Activated CD4-positive, alpha-beta T cell treated with anti-CD3 and anti-CD28 coated beads for 4 hours (primary cell): ENCODE results near the gene ZBTB45.

ENCODE experiments used
- DNase-seq, 2 donors: peaks; one replicate each; pipeline ENCODE4 v3.0.0-alpha.2; 2020

ZBTB45 gene

GRCh38 chr19:58538257-58539168 lies 18.9 kb upstream of the ZBTB45 start:
- DNase-seq = no peak

GRCh38 chr19:58536852-58537798 lies 17.5 kb upstream of the ZBTB45 start:
- no peak for DNase-seq

DNA sequence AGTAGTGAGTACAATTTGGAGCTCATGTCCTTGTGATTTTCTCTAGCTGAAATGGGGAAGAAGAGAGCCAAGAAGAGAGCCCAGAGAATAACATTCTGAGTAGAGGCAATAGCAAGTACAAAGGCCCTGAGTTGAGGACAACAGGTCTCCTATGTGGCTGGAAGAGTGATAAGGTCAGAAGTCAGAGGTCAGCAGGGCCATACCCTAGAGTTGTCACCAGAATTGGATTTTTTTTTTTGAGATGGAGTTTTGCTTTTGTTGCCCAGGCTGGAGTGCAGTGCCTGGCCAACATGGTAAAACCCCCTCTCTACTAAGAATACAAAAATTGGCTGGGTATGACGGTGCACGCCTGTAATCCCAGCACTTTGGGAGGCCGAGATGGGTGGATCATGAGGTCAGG lies 16.2 kb upstream of the ZBTB45 start:
- DNase-seq = no peak

DNA sequence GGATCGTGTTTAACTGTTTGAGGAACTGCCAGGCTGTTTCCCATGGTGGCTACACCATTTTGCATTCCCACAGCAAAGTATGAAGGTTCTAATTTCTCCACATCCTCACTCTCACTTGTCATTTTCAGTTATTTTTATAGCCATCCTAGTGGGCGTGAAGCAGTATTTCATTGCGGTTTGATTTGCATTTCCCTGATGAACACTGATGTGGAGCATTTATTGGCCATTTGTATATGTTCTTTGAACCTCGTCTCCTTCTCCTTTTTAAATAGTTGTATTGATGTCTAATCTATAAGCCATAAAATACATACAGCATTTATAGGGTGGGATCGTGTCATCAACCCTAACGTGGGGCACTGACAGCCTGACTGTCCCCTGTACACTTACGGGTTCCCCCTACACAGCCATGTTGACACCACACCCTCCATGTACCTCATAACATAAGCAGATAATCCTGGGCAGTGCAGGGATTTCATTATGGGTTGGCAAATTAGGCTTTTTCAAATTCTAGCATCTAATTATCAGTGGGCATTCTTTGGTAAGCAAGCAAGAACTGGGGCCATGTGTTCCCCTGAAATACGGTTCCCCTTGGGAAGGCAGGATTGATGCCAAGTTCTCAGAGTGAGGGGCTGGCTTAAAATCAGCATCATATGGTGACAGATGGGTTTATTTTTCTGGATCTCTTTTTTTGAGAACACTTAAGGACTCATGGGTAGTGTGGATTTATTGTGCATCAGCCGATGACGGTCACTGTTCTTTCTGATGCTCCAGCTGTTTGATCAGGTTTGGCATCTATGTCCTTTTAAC lies 11.6 kb upstream of the ZBTB45 start:
- no peak for DNase-seq

GRCh38 chr19:58529405-58529804 lies 9.8 kb upstream of the ZBTB45 start:
- DNase-seq = no peak

DNA sequence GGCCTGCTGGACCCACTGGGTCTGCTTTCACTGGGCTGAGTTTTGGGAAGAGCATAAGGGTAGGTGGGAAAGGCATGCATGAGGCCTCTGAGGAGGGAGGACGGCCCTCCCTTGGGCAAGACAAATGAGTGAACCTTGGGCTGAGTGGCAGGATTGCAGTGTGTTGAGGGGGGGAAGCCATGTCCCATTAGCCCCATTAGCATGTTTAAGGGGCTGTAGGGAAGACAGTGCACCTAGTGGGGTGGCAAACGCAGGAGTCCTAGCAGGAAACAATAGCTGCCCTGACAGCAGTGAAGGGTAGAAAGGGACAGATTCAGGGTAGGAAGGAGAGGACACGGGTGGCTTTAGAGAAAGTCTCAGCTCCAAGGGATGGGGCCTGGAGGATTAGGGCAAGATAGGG lies 3.1 kb upstream of the ZBTB45 start:
- DNase-seq = no peak

DNA sequence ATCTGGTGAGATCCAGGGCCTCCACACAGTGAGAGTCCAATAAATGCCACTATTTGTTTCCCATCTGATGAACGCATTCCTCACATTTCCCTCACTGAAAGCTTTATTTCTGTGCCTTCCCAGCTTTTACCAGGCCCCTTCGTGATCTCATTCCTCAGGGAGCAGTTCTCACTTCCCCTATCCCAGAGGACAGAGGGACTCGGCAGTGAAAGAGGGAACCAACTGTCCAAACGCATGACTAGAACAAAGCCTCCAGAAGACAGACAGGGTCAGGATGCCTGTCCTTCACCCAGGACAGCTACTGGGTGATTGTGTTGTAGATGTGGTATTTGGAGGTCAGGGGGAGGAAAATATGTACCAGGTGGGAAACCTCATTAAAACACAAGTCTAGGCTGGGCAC lies 2.0 kb upstream of the ZBTB45 start:
- DNase-seq = no peak

GRCh38 chr19:58520257-58520599 lies 618 bp upstream of the ZBTB45 start:
- DNase-seq = no peak

GRCh38 chr19:58519087-58519354 lies 589 bp downstream of the ZBTB45 start:
- DNase-seq = peak; percentile 49 to 50

- DNase-seq = no peak
Observed at GRCh38 chr19:58518256-58519086, 1.1 kb downstream of the ZBTB45 start.

DNA sequence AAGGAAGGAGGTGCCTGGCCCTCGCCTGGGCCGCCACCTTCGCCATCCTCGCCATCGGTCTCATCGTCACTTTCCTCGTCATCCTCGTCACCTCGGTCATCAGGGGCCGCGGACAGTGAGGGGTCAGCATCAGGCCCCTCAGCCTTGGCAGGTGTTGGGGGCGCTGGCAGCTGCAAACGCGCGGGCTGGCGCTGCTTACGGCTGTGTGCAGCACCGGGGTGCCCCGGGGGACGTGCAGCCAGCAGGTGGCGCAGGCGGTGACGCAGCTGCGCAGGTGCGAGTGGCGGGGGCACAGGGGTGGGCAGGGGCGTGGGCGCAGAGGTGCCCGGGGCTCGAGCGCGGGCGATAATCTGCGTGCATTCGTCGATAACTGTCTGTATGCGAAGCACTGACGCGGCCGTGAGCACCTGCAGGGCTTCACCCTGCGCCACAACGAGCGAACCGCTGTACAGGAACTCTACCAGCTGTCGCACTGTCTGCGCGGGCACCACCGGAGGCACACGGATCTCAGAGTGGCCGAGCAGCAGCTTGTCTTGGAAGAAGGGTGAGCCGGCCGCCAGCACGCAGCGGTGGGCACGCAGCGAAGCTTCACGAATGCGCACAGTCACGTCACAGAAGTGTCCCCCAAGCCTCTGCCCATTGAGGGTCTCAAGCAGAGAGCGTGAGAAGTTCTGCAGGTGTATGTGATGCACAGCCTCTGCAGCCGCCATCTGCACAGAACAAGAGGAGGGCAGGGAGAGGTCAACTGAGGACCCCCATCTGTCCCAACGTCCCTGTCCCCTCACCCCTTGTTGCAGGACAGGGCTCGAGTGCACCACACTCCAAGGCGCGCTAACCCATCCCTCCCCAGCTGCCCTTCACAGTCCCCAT lies 2.4 kb downstream of the ZBTB45 start:
- no peak for DNase-seq

- no peak for DNase-seq
Observed at GRCh38 chr19:58516246-58516836, 3.3 kb downstream of the ZBTB45 start.

DNA sequence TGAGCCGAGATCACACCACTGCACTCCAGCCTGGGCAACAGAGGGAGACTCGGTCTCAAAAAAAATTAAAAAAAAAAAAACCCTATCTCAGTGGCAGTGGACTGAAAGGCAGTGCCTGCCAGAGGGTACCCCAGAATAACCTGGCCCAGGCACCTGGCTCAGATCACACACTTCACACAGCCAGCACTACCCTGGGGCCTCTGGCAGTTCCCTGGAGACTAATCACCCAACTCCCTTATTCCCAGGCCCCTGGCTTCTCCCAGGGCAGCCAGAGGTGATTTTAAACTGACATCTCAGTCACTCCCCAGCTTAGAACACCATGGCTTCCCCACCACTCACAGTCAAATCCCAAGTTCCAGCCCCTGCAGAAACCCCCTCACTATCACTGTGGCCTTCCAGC lies 4.4 kb downstream of the ZBTB45 start:
- DNase-seq = no peak

- no peak for DNase-seq
Observed at GRCh38 chr19:58514564-58515022, 5.0 kb downstream of the ZBTB45 start.

DNA sequence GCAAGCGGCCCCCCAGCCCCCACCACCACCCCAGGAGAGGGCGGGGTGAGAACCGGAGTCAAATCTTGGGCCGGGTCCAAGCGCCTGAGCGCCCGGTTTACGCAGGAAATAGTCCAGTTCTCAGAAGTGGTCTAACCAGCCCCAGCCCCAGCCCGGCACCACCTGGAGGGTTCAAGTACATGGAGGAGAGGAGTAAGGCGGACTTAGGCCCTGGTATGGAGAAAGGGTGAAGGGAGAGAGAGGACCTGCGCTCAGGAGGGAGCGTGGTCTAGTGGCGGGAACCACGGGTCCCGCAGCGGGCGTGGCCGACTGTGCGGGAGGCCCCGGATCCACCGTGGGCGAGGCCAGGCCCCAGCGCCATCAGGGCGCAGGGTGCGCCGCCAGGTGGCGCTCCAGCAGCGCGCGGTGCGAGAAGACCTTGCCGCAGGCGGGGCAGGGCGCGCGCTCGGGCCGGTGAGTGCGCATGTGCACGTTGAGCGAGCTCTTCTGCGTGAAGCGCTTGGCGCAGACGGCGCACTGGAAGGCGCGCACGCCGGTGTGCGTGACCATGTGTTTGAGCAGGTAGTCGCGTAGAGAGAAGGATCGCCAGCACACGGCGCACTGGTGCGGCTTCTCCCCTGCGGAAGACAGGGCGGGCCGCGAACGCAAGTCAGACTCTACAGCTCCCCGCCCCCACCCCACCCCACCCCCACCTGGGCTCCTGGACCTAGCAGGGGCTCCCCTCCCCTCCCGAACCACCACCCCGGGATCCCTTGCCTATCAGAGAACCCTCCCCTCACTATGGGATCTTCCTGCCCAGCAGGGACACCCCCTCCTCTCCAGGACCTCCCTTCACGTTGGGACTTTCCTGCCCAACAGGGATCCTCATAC lies 5.7 kb downstream of the ZBTB45 start:
- peak; percentile 91 for DNase-seq

DNA sequence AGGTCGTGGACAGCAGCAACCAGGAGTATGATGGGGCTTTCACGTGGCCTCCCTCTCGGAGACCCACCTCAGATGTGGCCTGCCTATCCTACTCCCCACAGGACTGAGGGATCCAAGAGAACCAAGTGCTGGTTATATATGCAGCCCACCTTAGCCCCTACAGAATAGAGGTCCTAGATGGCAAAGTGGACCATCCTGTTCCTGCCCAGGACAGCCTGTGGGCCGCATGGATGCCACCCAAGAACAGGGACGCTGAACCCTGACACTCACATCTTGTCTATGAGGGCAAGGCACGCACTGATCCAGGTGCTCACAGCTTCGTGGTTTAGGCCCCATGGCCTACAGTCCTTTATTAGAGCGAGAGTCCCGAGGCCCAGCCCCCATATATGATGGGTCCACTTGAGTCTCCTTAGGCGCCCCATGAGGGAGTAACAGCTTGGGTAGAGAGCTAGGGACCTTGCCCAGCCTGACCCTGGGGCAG lies 6.4 kb downstream of the ZBTB45 start:
- no peak for DNase-seq

DNA sequence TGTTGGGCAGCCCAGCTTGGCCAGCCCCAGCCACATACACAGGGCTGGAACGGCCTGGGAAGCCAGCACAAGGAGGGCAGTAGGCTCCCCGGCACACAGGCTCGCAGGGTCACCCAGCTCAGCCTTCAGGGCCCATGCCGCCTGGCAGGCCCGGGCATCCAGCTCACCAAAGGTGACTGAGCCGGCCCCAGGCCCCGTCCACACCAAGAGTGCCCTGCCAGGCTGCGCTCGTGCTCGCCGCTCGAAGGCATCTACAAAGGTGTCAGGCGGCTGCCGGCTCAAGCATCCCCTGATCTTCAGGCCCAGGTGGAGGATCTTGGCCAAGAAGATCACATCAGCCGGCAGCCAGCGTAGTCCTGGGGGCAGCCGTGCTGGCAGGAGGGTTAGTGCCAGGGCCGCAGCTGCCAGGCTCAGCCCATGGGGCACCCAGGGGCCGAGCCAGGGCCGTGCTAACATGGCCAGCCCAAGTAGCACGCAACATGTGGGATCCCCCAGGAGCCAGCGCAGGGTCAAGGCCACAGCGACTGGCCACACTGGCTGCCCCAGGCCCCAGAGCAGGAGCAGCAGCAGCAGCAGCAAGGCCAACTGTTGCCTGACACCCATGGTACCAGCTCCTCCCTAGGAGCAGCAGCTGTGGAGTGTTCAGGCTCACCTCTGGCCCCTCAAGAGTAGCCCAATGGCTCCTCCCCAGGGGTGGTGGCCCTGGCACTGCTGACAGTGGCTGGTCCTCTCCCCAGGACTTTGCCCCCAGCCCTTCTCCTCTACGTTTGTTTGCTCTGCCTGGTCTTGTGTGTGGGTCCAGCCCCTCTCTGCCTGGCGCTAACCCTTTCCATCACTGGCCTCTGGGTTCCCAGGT lies 8.0 kb downstream of the ZBTB45 start, which contains the start of gene SLC27A5:
SLC27A5 (minus strand) TSS at position 640 of the 856 bp plus-strand sequence; CDS start at position 603, 37 bp downstream.
- DNase-seq = no peak

DNA sequence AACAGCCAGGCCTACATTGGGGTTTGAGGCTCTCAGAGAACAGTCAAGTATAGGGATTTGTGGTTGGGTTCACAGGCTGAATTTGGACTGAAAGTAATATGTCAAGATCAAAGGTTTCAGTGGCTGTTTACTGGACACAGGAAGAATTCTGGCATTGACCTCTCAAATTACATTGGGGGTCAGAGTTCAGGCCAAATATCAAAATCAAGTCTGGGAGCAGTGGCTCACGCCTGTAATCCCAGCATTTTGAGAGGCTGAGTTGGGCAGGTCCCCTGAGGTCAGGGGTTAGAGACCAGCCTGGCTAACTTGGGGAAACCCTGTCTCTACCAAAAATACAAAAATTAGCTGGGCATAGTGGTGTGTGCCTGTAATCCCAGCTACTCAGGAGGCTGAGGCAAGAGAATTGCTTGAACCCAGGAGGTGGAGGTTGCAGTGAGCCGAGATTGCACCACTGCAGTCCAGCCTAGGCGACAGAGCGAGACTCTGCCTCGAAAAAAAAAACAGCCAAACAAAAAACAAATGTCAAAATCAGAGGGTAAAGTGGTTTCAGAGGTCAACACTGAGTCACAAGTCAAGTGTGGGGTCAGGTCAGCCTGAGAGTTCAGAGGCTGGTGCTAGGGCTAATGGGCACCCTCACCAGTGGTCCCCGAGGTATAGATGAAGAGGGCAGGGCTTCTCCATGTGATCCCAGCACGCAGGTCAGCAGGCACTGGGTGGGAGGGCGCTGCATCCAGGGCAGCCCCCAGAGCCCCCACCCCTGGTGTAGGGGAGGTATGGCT lies 9.3 kb downstream of the ZBTB45 start:
- DNase-seq = no peak
